Type B pancreatic cell (in vitro differentiated cells): Measurements from ENCODE around the gene METTL24. TPM values are rescaled to one million over a fixed set of nuclear protein-coding genes. Genes with fewer than 3 reads are reported as not detected.

Source experiments
- DNase-seq: peaks from one replicate; pipeline ENCODE4 v3.0.0; 2021; ENCODE audit warnings: mixed read lengths; ENCODE audit not compliant: unreplicated experiment; ENCODE audit errors: extremely low spot score
- H3K27ac Mint-ChIP-seq: 2 replicates; pipeline ENCODE4 v1.8.0; 2021; ENCODE audit warnings: mild to moderate bottlenecking, mixed read lengths
- H3K27me3 Mint-ChIP-seq: 2 replicates; pipeline ENCODE4 v1.8.0; 2021; ENCODE audit warnings: mixed read lengths
- H3K36me3 Mint-ChIP-seq: 2 replicates; pipeline ENCODE4 v1.8.0; 2021; ENCODE audit warnings: mixed read lengths
- H3K4me1 Mint-ChIP-seq: one replicate; pipeline ENCODE4 v1.8.0; 2021; ENCODE audit warnings: mixed read lengths; ENCODE audit not compliant: unreplicated experiment
- H3K4me3 Mint-ChIP-seq: 2 replicates; pipeline ENCODE4 v1.8.0; 2021; ENCODE audit warnings: mild to moderate bottlenecking, mixed read lengths
- H3K9me3 Mint-ChIP-seq: 2 replicates; pipeline ENCODE4 v1.8.0; 2021; ENCODE audit warnings: mixed read lengths
- total RNA-seq: library from RNA; stranded (reverse); gene quantifications from 2 replicates; pipeline ENCODE4 v1.2.1, GENCODE V29; 2021; ENCODE audit warnings: low replicate concordance
- TF ChIP-seq, protein P1 (sequence below): fragments of 200-600 bp; sonication (generic); conservative IDR thresholded peaks from 2 replicates; pipeline ENCODE4 v1.5.0; 2021; ENCODE audit warnings: antibody characterized with exemption, mild to moderate bottlenecking

Gene METTL24
- total RNA-seq, 1 donor from 2014 or later: 10.0 TPM

DNA sequence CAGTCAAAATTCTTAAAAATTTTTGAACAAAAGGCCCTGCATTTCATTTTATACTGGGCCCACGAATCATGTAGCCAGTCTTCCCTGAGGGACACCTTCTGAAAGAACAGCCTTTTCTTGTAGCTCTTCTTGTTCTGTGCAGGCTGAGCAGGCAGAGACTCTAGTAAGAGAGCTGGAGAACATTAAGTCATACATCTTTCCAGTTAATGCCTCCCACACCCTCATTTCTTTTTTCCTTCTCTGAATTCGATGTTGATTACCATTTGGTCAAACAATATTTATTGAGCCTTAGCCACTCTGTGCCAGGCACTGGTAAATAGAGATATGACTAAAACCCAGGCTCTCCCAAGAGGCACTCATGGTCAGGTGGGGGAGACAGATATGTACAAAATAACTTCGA is 33.6 kb downstream of the METTL24 start:
- Mint-ChIP-seq H3K27me3 (no peaks in the 10 kb centered on the region), H3K4me3 (peak overlapping the region; percentile 13), H3K4me1 (peaks cover 81% of the 10 kb centered on the region), H3K27ac (no peak overlapping the region), H3K9me3 (no peaks in the 10 kb centered on the region), H3K36me3 (no peaks in the 10 kb centered on the region)
- DNase-seq: no peak
- TF ChIP-seq, protein P1, sequence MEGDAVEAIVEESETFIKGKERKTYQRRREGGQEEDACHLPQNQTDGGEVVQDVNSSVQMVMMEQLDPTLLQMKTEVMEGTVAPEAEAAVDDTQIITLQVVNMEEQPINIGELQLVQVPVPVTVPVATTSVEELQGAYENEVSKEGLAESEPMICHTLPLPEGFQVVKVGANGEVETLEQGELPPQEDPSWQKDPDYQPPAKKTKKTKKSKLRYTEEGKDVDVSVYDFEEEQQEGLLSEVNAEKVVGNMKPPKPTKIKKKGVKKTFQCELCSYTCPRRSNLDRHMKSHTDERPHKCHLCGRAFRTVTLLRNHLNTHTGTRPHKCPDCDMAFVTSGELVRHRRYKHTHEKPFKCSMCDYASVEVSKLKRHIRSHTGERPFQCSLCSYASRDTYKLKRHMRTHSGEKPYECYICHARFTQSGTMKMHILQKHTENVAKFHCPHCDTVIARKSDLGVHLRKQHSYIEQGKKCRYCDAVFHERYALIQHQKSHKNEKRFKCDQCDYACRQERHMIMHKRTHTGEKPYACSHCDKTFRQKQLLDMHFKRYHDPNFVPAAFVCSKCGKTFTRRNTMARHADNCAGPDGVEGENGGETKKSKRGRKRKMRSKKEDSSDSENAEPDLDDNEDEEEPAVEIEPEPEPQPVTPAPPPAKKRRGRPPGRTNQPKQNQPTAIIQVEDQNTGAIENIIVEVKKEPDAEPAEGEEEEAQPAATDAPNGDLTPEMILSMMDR: no peak

DNA sequence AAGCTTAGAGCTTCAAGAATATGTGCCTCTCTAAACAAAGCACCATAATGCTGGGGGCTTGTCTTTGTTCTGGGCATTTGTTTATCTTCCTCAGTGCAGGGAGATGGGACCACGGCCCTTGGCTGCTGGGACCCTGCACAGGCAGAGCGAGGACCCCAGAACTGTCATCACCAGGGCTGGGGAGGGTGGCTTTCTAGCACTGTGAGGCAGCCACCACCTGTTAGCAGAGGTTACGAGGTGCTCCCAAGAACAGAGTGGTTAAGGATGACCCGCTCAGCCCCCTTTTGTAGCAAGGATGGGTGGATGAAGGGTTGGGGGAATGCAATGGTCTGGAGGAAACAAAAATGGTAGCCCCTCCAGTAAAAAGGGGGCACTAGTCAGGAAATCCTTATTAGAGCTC is 34.9 kb downstream of the METTL24 start:
- Mint-ChIP-seq H3K27me3 (no peaks in the 10 kb centered on the region), H3K4me3 (peak overlapping the region; percentile 57), H3K9me3 (no peaks in the 10 kb centered on the region), H3K27ac (peak overlapping the region; percentile 88), H3K36me3 (no peaks in the 10 kb centered on the region), H3K4me1 (peaks cover 73% of the 10 kb centered on the region)
- no peak for DNase-seq
- TF ChIP-seq, protein P1: no peak

DNA sequence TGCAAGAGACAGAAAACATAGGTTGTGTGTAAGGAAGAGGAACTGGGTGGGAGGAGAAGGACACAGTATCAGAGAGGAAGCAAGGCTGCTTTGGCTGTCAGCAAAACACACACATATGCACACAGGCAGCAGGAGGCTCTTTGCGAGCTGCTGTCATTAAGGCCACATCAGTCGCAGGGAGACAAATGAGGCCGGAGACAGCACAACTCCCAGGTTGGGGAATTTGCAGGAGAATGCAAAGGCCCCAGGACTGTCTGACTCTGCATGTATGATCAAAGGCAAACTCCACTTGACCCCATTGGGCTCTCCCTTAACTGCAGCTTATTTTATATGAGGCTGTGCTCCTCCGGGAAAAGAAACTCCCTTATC is 35.3 kb downstream of the METTL24 start:
- H3K9me3 Mint-ChIP-seq: no peaks in the 10 kb centered on the region
- H3K4me1 Mint-ChIP-seq: peaks cover 69% of the 10 kb centered on the region
- peak overlapping the region; percentile 88 for H3K27ac Mint-ChIP-seq
- no peaks in the 10 kb centered on the region for H3K36me3 Mint-ChIP-seq
- no peaks in the 10 kb centered on the region for H3K27me3 Mint-ChIP-seq
- TF ChIP-seq, protein P1: no peak
- H3K4me3 Mint-ChIP-seq: peak overlapping the region; percentile 57
- no peak for DNase-seq

DNA sequence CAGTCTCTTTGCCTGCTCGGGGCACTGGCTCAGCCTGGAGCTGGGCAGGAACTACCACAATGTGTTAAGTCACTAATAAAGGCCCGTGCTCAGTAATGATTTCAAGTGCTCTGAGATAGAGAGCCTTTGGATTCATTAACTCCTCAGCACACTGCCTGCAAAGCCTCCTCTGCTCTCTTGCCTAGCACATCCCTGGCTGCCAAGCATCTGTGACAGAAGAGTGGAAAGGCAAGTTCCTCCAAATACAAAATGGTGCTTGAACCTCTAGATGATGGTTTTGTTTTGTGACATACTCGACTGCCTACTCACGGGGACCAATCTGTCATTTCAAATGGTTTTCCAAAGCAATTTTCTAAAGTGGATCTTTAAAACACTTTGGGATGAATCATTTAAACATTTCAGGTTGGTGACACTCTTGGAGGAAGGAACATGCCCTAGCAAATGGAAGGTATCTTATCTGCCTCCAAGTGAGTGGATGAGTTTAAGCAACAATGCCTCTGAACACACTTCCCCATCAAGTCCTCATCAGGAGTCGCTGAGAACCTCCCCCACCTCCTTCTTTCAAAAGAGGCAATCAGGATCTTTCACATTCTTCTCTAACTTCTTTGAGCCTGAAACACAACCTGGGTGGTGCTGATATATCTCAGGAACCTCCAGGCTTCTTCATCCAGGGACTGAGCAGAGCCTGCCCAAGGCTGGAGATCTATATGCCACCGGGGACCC is 35.8 kb downstream of the METTL24 start:
- peak overlapping the region; percentile 57 for H3K4me3 Mint-ChIP-seq

GRCh38 chr6:110320307-110320706 is 37.8 kb downstream of the METTL24 start:
- no peaks in the 10 kb centered on the region for H3K27me3 Mint-ChIP-seq
- no peaks in the 10 kb centered on the region for H3K9me3 Mint-ChIP-seq

More for the DNA sequence above, 35.8 kb downstream of the METTL24 start:
- Mint-ChIP-seq H3K4me1 (peaks cover 67% of the 10 kb centered on the region), H3K36me3 (no peaks in the 10 kb centered on the region), H3K9me3 (no peaks in the 10 kb centered on the region), H3K27ac (peak overlapping the region; percentile 88), H3K27me3 (no peaks in the 10 kb centered on the region)
- TF ChIP-seq, protein P1: no peak
- no peak for DNase-seq

More at GRCh38 chr6:110320307-110320706, 37.8 kb downstream of the METTL24 start:
- TF ChIP-seq, protein P1: no peak
- Mint-ChIP-seq H3K36me3 (no peaks in the 10 kb centered on the region), H3K27ac (no peak overlapping the region), H3K4me1 (peaks cover 68% of the 10 kb centered on the region), H3K4me3 (no peak overlapping the region)
- DNase-seq: no peak
